Hypothalamus (tissue), 51 donors: ENCODE results near the gene GALNT7.

Experiments
- DNase-seq, 51 donors: peaks; one replicate each; lab custom pipeline; 2025; lab: John Stamatoyannopoulos, UW

GALNT7 gene

DNA sequence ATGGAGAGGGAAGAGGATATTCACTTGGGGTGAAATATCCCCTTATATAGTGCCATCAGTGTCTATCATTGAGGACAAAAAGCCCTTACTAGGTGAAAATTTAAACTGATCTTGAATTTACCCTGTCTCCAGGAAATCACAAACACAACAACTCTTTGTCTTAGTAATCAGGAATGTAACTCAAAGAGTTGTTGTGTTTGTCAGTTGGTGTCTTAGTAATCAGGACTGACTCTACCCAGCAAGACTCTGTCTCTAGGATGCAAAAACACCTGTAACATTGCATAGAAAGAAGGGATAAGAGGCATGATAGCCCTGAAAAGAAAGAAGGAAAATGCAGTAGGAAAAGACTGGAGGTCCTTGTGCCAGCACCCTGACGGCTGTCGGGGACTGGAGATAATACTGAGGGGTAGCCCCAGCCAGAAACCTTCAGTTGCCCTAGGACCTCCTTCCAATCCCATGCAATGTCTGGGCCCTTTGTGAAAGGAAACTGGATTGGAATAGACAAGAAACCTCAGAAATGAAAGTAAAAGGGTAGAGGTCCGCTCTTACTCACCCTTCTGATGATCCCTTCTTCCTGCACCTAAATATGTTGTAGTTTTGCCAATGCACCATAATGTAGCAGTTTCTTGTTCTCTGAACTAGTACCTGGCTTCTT lies 120.2 kb downstream of the GALNT7 start:
- DNase-seq: no peak

DNA sequence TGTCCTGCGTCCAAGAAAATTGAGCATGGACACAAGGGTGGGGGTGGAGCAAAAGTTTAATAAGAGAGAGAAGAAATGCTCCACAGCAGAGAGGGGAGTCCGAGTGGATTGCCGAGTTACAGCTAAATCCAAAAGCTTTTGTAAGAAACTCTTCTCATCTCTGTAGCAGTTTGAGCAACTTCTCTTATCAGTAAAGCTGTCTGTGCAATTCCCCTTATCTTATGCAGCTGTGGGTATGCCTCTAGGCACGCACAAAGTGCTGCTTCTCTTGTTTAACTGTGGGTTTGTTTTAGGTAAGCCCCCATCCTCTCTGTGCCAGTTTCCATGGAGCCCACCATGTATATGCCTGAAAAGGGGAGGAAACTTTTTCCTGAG lies 120.7 kb downstream of the GALNT7 start:
- no peak for DNase-seq

DNA sequence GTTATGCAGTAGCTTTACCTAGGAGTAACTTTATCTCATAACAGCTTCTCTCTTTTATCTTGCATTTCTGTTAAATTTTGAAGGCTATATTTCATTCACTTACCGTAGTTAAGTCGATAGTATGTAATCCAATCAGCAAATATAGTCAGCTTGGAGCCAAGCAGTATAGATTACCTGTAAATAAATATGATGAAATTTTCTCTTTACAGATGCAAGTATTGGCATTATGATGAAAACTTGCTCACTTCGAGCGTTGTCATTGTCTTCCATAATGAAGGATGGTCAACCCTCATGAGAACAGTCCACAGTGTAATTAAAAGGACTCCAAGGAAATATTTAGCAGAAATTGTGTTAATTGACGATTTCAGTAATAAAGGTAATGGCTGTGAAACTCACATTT lies 123.3 kb downstream of the GALNT7 start:
- no peak for DNase-seq

DNA sequence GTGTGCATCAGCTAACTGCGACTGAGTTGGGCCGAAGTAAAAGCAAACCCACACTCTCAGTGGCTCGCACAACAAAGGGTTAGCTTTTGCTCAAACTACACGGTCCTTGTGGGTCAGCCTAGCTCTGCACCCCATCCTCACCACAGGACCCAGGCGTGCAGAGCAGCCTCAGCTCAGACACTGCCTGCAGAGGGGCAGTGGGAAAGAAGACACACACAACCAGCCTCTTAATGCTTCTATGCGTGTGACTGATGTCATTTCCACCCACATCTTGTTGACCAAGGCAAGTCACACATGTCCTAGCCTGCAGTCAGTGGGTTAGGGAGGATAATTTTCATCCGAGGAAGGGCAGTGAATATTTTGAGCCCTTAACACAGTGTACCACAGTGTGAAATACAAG lies 125.1 kb downstream of the GALNT7 start:
- DNase-seq: no peak

DNA sequence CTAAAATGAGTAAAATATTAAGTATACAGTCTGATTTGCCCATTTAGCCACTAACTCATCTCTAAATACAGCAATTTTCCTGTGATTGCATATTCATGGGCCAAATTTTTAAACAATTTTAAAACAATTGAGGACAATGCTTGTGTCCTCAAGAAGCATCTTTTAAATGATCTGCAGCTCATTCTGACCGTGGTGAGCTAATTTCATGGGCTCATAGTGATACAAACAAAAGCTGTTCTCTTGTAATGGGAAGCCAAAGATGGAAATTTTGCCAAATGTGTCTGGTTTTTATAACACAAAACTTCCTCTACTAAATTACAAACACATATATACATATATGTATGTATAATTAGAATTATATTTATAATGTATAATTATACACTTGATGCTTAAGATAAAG lies 125.8 kb downstream of the GALNT7 start:
- DNase-seq: no peak

- no peak for DNase-seq
Measured at GRCh38 chr4:173301518-173302201, 133.0 kb downstream of the GALNT7 start.

DNA sequence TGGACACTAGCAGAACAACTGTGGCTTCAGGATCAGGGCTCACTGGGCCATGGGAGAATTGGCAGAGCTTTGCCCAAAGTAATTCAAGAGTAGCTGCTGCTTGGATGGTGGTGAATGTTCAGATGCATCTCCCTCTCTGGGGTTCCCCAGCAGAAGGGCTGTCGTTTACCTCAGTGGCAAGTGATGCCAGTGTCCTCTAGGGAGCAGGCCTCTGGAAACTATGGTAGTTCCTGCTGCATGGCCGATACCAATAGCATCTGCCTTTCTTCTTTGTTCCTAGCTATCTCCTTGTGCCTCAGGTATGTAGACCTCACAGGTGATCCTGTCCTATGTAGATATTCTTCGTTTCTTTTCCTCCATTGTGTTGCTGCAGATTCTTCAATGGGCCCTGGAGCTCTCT lies 139.2 kb downstream of the GALNT7 start:
- DNase-seq: no peak

- DNase-seq: no peak
Measured at GRCh38 chr4:173311368-173311767, 142.8 kb downstream of the GALNT7 start.

DNA sequence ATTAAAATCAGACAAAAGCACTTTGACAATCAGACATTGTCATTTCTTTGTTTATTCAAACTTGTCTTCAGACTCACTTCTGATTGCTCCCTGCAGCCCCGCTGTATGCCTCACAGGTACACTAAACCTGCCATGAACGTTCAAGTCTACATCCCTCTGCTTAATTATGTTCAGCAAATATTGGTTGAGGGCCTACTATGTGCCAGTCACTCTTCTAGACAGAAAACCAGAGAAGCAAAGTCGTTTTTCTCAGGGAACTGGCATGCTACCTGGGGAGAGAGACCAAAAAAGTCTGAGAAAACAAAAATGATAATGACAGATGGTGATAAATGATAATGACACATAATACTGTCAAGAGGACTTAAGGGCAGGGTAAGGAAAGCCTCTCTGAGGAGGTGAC lies 146.1 kb downstream of the GALNT7 start:
- no peak for DNase-seq

- no peak for DNase-seq
Measured at GRCh38 chr4:173316060-173316459, 147.4 kb downstream of the GALNT7 start.

GRCh38 chr4:173317004-173317403 lies 148.4 kb downstream of the GALNT7 start:
- DNase-seq: no peak

- DNase-seq: no peak
Measured at GRCh38 chr4:173318240-173318639, 149.6 kb downstream of the GALNT7 start.

DNA sequence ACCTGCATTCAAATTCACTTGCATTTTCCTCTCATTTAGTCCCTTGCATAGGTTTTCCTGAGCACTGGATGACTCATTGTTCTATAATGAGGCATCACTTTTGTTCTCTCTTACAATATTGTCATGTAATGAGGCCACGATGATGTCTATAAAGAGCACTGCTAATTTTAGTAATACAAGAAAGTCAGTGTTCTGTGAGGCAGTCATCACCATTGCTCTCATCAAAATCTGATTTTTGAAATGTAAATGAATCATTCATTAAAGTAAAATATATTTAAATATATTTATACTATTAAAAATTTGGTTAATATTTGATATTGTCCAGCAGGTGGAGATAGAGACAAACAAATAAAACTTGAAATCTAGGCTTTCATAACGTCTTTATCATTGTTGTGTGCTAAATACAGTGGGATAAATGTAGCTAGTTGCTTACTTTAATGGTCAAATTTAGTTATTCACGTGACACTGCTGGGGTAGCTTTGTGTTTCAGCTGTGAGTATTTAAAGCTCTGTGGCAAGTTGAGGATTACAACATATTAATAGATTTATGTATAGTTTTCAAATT lies 150.1 kb downstream of the GALNT7 start:
- peak in 1 of 51 donors; percentile 55 for DNase-seq

DNA sequence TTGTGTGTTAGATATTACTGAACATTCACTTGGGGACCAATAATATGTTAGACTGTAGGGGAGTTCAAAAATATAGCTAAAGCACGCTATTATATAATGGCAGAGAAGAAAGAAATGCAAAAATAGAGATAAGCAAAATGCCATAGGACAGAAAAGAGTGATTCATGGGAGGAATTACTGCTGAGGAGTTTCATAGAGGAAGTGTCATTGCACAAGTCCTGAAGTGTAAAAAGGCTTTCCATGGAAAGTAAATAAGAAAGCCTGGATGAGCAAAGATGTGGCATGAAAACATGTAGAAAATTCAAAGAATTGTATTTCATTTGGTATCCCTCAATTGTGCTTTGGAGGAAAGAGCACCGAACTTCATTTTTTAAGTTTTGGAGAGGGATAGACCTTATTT lies 151.1 kb downstream of the GALNT7 start:
- no peak for DNase-seq

DNA sequence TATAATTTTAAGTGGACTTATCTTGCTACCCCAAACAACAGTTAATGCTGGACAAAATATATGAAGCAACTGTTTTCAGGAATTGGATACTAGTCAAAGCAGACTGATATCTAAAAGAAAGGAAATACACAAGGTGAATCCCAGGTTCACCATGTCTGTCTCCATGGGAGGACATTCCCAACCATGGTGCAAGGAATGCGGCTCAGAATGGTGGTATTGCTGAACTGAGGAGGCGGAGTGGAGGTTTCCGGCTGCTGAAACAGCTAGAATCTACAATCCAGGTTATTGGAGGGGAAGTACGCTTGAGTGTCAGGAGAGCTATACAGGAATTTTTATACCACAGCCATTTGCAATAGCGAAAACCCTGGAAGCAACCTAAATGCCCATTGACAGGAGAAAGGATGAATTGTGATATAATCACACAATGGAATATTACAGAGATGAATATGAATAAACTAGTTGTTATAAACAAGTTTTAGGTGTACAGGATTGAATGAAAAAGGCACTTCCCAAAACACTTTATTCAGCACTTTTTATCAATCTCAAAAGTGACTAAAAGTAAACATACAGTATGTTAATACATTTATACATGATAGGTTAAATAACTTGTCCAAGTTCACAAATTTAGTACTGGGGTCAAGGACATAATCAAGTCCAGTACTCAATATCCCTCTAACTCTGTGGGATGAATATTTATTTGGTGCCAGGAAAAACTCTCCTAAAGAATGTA lies 156.6 kb downstream of the GALNT7 start:
- DNase-seq: no peak

GRCh38 chr4:173328236-173328901 lies 159.8 kb downstream of the GALNT7 start:
- DNase-seq: no peak

DNA sequence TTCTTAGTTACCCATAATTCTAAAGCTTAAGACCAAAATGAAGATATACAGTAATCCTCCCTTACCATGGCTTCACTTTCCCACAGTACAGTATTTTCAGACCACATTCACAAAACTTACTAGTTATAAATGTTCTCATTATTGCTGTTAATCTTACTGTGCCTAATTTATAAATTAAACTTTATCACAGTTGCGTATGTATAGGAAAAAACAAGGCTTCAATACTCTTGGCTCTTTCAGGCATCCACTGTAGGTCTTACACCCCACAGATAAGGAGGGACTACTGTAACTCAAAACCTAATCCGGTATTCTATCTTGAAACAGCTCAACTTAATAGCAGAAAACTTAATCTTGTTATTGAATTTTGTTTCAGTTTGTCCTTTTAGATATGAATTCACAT lies 162.0 kb downstream of the GALNT7 start:
- DNase-seq: no peak

- no peak for DNase-seq
Measured at GRCh38 chr4:173332021-173332487, 163.4 kb downstream of the GALNT7 start.

GRCh38 chr4:173332963-173333657 lies 164.5 kb downstream of the GALNT7 start:
- peak in 7 of 51 donors; percentile 29 to 49 (median 44) for DNase-seq

- peak in 40 of 51 donors; percentile 25 to 79 (median 57) for DNase-seq
Measured at GRCh38 chr4:173333658-173334084, 165.1 kb downstream of the GALNT7 start.
